ENCODE measurements around the gene BMERB1.

Gene BMERB1

GRCh38 chr16:15618392-15618791 is 184.0 kb downstream of the BMERB1 start:
- H3K4me3 ChIP-seq (ENCODE audit: low read depth, low read length) = no peak overlapping the region
- no peak for DNase-seq (ENCODE audit: low read depth)
- no peak for TF ChIP-seq CTCF (IDR thresholded peaks at IDR 0.05; ENCODE audit: control insufficient read depth, extremely low read depth, insufficient read depth)

- no peak for DNase-seq (ENCODE audit: low read depth)
- no peak overlapping the region for H3K4me3 ChIP-seq (ENCODE audit: low read depth, low read length)
- no peak for TF ChIP-seq CTCF (IDR thresholded peaks at IDR 0.05; ENCODE audit: control insufficient read depth, extremely low read depth, insufficient read depth)
Measured at GRCh38 chr16:15620611-15621195, 186.3 kb downstream of the BMERB1 start.

- no peak for DNase-seq (ENCODE audit: low read depth)
- TF ChIP-seq CTCF (IDR thresholded peaks at IDR 0.05; ENCODE audit: control insufficient read depth, extremely low read depth, insufficient read depth) = no peak
- no peak overlapping the region for H3K4me3 ChIP-seq (ENCODE audit: low read depth, low read length)
Measured at GRCh38 chr16:15621456-15621855, 187.1 kb downstream of the BMERB1 start.

- TF ChIP-seq CTCF (IDR thresholded peaks at IDR 0.05; ENCODE audit: control insufficient read depth, extremely low read depth, insufficient read depth) = no peak
- no peak for DNase-seq (ENCODE audit: low read depth)
- H3K4me3 ChIP-seq (ENCODE audit: low read depth, low read length) = no peak overlapping the region
Measured at GRCh38 chr16:15621889-15622288, 187.5 kb downstream of the BMERB1 start.

- H3K4me3 ChIP-seq (ENCODE audit: low read depth, low read length) = no peak overlapping the region
- no peak for TF ChIP-seq CTCF (IDR thresholded peaks at IDR 0.05; ENCODE audit: control insufficient read depth, extremely low read depth, insufficient read depth)
- no peak for DNase-seq (ENCODE audit: low read depth)
Measured at GRCh38 chr16:15631730-15632409, 197.5 kb downstream of the BMERB1 start.

- no peak for TF ChIP-seq CTCF (IDR thresholded peaks at IDR 0.05; ENCODE audit: control insufficient read depth, extremely low read depth, insufficient read depth)
- DNase-seq (ENCODE audit: low read depth) = no peak
- no peak overlapping the region for H3K4me3 ChIP-seq (ENCODE audit: low read depth, low read length)
Measured at GRCh38 chr16:15635926-15636325, 201.5 kb downstream of the BMERB1 start.

Data from LNCaP clone FGC (cell line).